Spleen (tissue), 11 donors: ENCODE results near the gene CHRDL1. TPM values are rescaled to one million over a fixed set of nuclear protein-coding genes. Genes with fewer than 3 reads are reported as not detected.
"Not testable (repeated sequence)": the region's sequence is repeated elsewhere in the genome, so short reads cannot be mapped to it uniquely, and the experiment has no call there.

Source experiments
- DNase-seq: peaks from one replicate; pipeline ENCODE4 v3.0.0-alpha.2; 2020
- H3K27ac ChIP-seq, 8 donors: fragments of 200-600 bp; sonication (generic) in 7 of 8; 1 replicate in 4 of 8; 2 replicates in 4 of 8; pipeline versions ENCODE4 v1.5.0 to v1.8.0; 2016 to 2021; ENCODE audit warnings: inconsistent platforms in 4 of 8, mild to moderate bottlenecking in 4 of 8, moderate library complexity in 1 of 8
- H3K27me3 ChIP-seq, 7 donors: fragments of 200-600 bp; sonication (generic) in 6 of 7; replicated peaks in 1 of 7; 1 replicate in 4 of 7; 2 replicates in 3 of 7; pipeline versions ENCODE4 v1.5.0 to v1.8.0; 2016 to 2021; ENCODE audit warnings: inconsistent platforms in 3 of 7, mild to moderate bottlenecking in 1 of 7
- H3K36me3 ChIP-seq, 6 donors: fragments of 200-600 bp; sonication (generic) in 5 of 6; 1 replicate in 4 of 6; 2 replicates in 2 of 6; pipeline versions ENCODE4 v1.5.0 to v1.8.0; 2016 to 2021; ENCODE audit warnings: inconsistent platforms in 2 of 6
- H3K4me1 ChIP-seq, 6 donors: fragments of 200-600 bp; sonication (generic) in 5 of 6; 1 replicate in 3 of 6; 2 replicates in 3 of 6; pipeline versions ENCODE4 v1.5.0 to v1.8.0; 2016 to 2021; ENCODE audit warnings: inconsistent platforms in 3 of 6
- H3K4me3 ChIP-seq, 8 donors: fragments of 200-600 bp; sonication (generic) in 7 of 8; 1 replicate in 4 of 8; 2 replicates in 4 of 8; pipeline versions ENCODE4 v1.5.0 to v1.8.0; 2016 to 2021; ENCODE audit warnings: inconsistent platforms in 4 of 8, mild to moderate bottlenecking in 4 of 8, moderate library complexity in 2 of 8
- H3K9me3 ChIP-seq, 8 donors: fragments of 200-600 bp; sonication (generic) in 7 of 8; 1 replicate in 4 of 8; 2 replicates in 4 of 8; pipeline versions ENCODE4 v1.5.0 to v1.8.0; 2016 to 2021; ENCODE audit warnings: inconsistent platforms in 4 of 8
- CTCF ChIP-seq, 11 experiments: fragments of 200-600 bp in 7 of 11; fragments of 450-650 bp in 4 of 11; sonication (generic) in 4 of 11; IDR thresholded peaks in 8 of 11; conservative IDR thresholded peaks in 3 of 11; 1 replicate in 7 of 11; 2 replicates in 4 of 11; pipeline versions ENCODE4 v1.4.0 to v1.8.0; 2016 to 2021; ENCODE audit warnings: antibody characterized with exemption in 11 of 11, inconsistent platforms in 4 of 11, mild to moderate bottlenecking in 1 of 11
- POLR2A ChIP-seq, 3 donors: fragments of 450-650 bp; IDR thresholded peaks; one replicate each; pipeline ENCODE4 v1.5.1; 2017; ENCODE audit warnings: antibody characterized with exemption in 3 of 3, mild to moderate bottlenecking in 1 of 3
- POLR2AphosphoS5 ChIP-seq, 3 donors: sonication (generic); formaldehyde crosslinking; IDR thresholded peaks; one replicate each; pipeline ENCODE4 v1.5.1; 2017; ENCODE audit warnings: antibody characterized with exemption in 3 of 3
- WGBS, 5 donors: extraction: QIAGEN DNeasy Blood & Tissue Kit in 3 of 5; methylation state at CpG; one replicate each; pipeline versions ENCODE4 v1.1.5 to v1.1.7; 2013 to 2018; 5-methylcytosine and 5-hydroxymethylcytosine counted together
- intact Hi-C: fragments of 100-400 bp; cut with DNase I; formaldehyde crosslinking; loops from one replicate; pipeline ENCODE4 v1.15.0; 2023; ENCODE audit warnings: low total_unique reads
- polyA plus RNA-seq, 3 donors: library from polyadenylated mRNA; stranded (reverse); fragments of 200-250 nt; gene quantifications; one replicate each; pipeline ENCODE4 v1.2.1, GENCODE V29; 2013
- total RNA-seq, 7 donors: library from RNA; depleted of rRNA in 3 of 7; stranded (reverse); fragments of >200 nt in 3 of 7; fragmentation: NEBNext Ultra II Directional in 4 of 7; extraction: Animal tissue kit (Norgen Biotek cat#: 25700) in 4 of 7; gene quantifications; one replicate each; pipeline versions ENCODE4 v1.1.0 to v1.2.1, GENCODE V29; 2016 to 2021
- donor health status: healthy with polysubstance abuse.
- donor health status: DM: no; HTN: no; CAD: no; lungs with moderate emphysema.
- donor health status: DM: no; HTN: no; CAD: no.
- donor health status: Bipolar disorder and iron deficiency.
- donor health status: healthy.
- donor health status: DM: no; HTN: no; CAD: no.
- donor health status: DM: yes; HTN: yes; CAD: no.

The CHRDL1 gene
- total and polyA plus RNA-seq, 10 donors: 1.7 to 92.6 (median 17.4) TPM

- H3K36me3 ChIP-seq: no peaks in the 10 kb centered on the region
- TF ChIP-seq POLR2A (IDR thresholded peaks at IDR 0.05): no peak
- TF ChIP-seq CTCF (IDR thresholded peaks at IDR 0.05 in 8 of 11, conservative IDR thresholded peaks at IDR 0.05 in 3 of 11): no peak
- TF ChIP-seq POLR2AphosphoS5 (IDR thresholded peaks at IDR 0.05): no peak
- 72 to 91% (median 82%) methylated on average over 5 to 6 of the region's 6 CpGs; no CpG with 5 or more reads in 1 of the 5 donors for WGBS, 5 donors
- H3K4me3 ChIP-seq: no peak overlapping the region
- no peak overlapping the region for H3K27ac ChIP-seq
- no peaks in the 10 kb centered on the region for H3K4me1 ChIP-seq
- no peak for DNase-seq
- no peaks in the 10 kb centered on the region for H3K27me3 ChIP-seq
- intact Hi-C loops: no loop called here
- peaks cover 0 to 7% (median 0%) of the 10 kb centered on the region in 8 donors for H3K9me3 ChIP-seq
These were observed 138.5 kb downstream of the CHRDL1 start for GRCh38 chrX:110657073-110657472.

DNA sequence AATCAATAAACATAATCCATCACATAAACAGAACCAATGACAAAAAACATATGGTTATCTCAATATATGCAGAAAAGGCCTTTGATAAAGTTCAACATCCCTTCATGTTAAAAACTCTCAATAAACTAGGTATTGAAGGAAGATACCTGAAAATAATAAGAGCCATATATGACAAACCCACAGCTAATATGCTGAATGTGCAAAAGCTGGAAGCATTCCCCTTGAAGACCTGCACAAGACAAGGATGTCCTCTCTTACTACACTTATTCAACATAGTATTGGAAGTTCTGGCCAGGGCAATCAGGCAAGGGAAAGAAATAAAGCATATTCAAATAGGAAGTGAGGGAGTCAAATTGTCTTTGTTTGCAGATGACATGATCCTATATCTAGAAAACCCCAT lies 141.3 kb downstream of the CHRDL1 start:
- intact Hi-C loops, DNase-seq, H3K9me3 ChIP-seq: not testable (repeated sequence)

GRCh38 chrX:110646386-110646785 lies 149.2 kb downstream of the CHRDL1 start:
- Histone ChIP-seq H3K9me3 (peaks cover 0 to 3% (median 0%) of the 10 kb centered on the region in 8 donors), H3K4me1 (no peaks in the 10 kb centered on the region), H3K27ac (no peak overlapping the region), H3K4me3 (no peak overlapping the region), H3K27me3 (no peaks in the 10 kb centered on the region), H3K36me3 (no peaks in the 10 kb centered on the region)
- WGBS, 5 donors: 61 to 93% (median 80%) methylated on average over 1 of the region's 1 CpG
- no peak for DNase-seq
- intact Hi-C loops: no loop called here
- no peak for TF ChIP-seq CTCF (IDR thresholded peaks at IDR 0.05 in 8 of 11, conservative IDR thresholded peaks at IDR 0.05 in 3 of 11)
- TF ChIP-seq POLR2A (IDR thresholded peaks at IDR 0.05): no peak
- no peak for TF ChIP-seq POLR2AphosphoS5 (IDR thresholded peaks at IDR 0.05)

More for the DNA sequence above, 141.3 kb downstream of the CHRDL1 start:
- not testable (repeated sequence) for H3K36me3 ChIP-seq, H3K27ac ChIP-seq, H3K4me1 ChIP-seq, H3K4me3 ChIP-seq, H3K27me3 ChIP-seq
